ENCODE data around the gene PLD4. TPM values are rescaled to one million over a fixed set of nuclear protein-coding genes. Genes with fewer than 3 reads are reported as not detected.

The PLD4 gene
- total RNA-seq, 4 donors from 2014 or later: 1.7 to 4.1 TPM; not detected in 2

DNA sequence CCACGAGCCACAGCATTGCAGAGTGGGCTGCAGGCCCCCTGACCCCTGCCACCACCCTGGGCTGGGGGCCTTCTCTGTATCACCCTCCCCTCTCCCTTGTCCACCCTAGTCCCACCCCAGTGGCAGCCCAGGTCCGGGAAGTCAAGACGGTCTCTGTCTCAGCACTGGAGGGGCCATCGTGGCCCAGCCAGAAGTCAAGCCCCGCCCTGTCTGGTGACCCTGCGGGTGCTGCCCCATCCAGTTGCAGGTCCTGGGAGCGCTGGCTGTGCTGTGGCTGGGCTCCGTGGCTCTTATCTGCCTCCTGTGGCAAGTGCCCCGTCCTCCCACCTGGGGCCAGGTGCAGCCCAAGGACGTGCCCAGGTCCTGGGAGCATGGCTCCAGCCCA lies 2.7 kb downstream of the PLD4 start:
- Histone ChIP-seq H3K9me3 (peaks cover 0 to 5% (median 0%) of the 10 kb centered on the region in 4 donors), H3K4me1 (peaks cover 0 to 18% (median under 1%) of the 10 kb centered on the region in 4 donors), H3K27ac (peak overlapping the region in 1 of 4 donors; percentile 84), H3K36me3 (no peaks in the 10 kb centered on the region), H3K27me3 (no peaks in the 10 kb centered on the region), H3K4me3 (peak overlapping the region in 1 of 4 donors; percentile 3)
- TF ChIP-seq, protein P1, sequence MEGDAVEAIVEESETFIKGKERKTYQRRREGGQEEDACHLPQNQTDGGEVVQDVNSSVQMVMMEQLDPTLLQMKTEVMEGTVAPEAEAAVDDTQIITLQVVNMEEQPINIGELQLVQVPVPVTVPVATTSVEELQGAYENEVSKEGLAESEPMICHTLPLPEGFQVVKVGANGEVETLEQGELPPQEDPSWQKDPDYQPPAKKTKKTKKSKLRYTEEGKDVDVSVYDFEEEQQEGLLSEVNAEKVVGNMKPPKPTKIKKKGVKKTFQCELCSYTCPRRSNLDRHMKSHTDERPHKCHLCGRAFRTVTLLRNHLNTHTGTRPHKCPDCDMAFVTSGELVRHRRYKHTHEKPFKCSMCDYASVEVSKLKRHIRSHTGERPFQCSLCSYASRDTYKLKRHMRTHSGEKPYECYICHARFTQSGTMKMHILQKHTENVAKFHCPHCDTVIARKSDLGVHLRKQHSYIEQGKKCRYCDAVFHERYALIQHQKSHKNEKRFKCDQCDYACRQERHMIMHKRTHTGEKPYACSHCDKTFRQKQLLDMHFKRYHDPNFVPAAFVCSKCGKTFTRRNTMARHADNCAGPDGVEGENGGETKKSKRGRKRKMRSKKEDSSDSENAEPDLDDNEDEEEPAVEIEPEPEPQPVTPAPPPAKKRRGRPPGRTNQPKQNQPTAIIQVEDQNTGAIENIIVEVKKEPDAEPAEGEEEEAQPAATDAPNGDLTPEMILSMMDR (IDR thresholded peaks at IDR 0.05): no peak
- no peak for TF ChIP-seq POLR2A (IDR thresholded peaks at IDR 0.05)
- DNase-seq: no peak

DNA sequence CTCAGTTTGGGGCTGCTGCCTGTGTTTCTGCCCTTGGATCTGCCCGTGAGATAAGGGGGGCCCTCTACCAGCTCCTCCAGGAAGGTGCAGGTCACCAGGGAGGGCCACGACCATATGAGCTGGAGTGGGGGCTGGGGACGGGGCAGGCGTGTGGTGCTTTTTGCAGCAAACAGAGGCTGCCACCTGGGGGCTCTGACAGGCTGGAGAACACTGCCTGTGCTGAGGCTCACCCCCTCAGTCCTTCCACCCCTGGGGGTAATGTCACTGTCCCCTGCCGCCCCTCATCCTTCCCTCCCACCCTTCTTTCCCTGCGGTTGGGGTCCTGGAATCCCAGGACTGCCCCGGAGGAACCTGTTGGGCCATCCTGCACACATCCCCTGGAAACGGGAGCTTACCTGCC lies 3.2 kb downstream of the PLD4 start:
- Histone ChIP-seq H3K27me3 (no peaks in the 10 kb centered on the region), H3K36me3 (no peaks in the 10 kb centered on the region), H3K9me3 (peaks cover 0 to 5% (median 0%) of the 10 kb centered on the region in 4 donors), H3K4me3 (peak overlapping the region in 1 of 4 donors; percentile 3), H3K27ac (no peak overlapping the region), H3K4me1 (peaks cover 0 to 21% (median 3%) of the 10 kb centered on the region in 4 donors)
- TF ChIP-seq POLR2A (IDR thresholded peaks at IDR 0.05): no peak
- TF ChIP-seq, protein P1 (IDR thresholded peaks at IDR 0.05): no peak
- DNase-seq: no peak

DNA sequence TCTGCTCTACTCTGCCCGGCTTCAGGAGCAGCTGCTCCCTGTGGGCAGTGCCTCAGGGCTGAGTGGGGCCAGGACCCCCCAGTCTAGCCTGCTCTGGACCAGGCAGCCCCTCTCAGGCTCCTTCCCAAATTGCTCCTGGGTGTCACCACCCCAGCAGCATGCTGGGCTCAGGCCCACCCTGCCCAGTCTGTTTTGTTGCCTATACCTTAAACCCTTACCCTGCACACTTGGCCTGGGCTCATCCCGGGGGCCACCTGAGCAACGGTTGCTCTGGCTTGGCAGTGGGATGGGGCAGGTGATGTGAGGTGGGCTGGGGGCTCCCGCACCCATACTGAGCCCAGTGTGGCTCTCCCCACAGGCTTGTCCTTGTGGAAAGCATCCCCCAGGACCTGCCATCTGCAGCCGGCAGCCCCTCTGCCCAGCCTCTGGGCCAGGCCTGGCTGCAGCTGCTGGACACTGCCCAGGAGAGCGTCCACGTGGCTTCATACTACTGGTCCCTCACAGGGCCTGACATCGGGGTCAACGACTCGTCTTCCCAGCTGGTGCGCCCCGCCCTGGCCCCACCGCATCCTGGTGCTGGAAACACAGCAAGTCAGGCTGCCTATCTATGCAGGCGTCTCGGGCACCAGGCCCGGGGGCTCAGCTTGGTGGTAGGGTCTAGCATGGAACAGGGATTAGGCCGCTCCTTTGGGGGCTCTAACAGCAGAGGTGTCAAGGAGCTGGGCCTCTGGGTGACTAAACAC lies 3.9 kb downstream of the PLD4 start:
- no peaks in the 10 kb centered on the region for H3K27me3 ChIP-seq
- peaks cover 0 to 25% (median 5%) of the 10 kb centered on the region in 4 donors for H3K4me1 ChIP-seq
- DNase-seq: no peak
- TF ChIP-seq POLR2A (IDR thresholded peaks at IDR 0.05): no peak
- TF ChIP-seq, protein P1 (IDR thresholded peaks at IDR 0.05): no peak
- H3K36me3 ChIP-seq: no peaks in the 10 kb centered on the region
- peaks cover 0 to 5% (median 0%) of the 10 kb centered on the region in 4 donors for H3K9me3 ChIP-seq
- no peak overlapping the region for H3K27ac ChIP-seq
- H3K4me3 ChIP-seq: no peak overlapping the region

DNA sequence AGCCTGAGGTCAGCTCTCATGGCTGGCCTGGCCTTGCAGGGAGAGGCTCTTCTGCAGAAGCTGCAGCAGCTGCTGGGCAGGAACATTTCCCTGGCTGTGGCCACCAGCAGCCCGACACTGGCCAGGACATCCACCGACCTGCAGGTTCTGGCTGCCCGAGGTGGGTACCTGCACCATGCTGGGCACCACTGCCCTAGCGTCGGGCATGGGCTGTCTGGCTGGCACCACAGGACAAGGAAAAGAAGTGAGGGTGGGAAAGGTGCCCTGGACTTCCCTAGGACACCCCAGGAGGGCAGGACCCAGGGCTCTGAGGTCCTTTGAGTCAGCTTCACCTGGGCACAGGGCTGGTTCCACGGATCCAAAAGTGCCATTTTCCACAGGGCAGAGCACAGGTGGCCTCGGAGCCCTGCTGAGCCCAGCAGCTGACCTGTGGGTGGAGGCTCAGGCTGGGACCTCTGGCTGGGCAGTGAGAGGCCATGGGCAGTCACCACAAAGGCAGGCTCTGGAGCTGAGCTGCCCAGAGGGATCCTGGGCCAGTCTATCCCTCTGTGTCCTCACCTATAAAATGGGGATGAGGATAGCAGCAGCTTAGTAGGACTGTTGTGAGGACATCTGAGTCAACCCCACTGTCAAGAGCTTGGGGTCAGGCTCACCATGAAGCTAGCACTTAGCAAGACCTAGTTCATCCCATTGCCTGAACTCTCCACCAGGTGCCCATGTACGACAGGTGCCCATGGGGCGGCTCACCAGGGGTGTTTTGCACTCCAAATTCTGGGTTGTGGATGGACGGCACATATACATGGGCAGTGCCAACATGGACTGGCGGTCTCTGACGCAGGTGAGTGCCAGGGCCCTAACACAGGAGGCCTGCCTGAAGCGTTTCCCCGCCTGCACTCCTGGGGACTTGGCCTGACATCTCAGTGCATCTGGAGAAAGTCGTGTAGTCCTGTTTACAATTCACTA lies 4.9 kb downstream of the PLD4 start:
- Histone ChIP-seq H3K36me3 (no peaks in the 10 kb centered on the region), H3K4me1 (peaks cover 0 to 25% (median 5%) of the 10 kb centered on the region in 4 donors), H3K27me3 (no peaks in the 10 kb centered on the region), H3K9me3 (no peaks in the 10 kb centered on the region), H3K4me3 (no peak overlapping the region), H3K27ac (no peak overlapping the region)
- no peak for TF ChIP-seq POLR2A (IDR thresholded peaks at IDR 0.05)
- no peak for DNase-seq

DNA sequence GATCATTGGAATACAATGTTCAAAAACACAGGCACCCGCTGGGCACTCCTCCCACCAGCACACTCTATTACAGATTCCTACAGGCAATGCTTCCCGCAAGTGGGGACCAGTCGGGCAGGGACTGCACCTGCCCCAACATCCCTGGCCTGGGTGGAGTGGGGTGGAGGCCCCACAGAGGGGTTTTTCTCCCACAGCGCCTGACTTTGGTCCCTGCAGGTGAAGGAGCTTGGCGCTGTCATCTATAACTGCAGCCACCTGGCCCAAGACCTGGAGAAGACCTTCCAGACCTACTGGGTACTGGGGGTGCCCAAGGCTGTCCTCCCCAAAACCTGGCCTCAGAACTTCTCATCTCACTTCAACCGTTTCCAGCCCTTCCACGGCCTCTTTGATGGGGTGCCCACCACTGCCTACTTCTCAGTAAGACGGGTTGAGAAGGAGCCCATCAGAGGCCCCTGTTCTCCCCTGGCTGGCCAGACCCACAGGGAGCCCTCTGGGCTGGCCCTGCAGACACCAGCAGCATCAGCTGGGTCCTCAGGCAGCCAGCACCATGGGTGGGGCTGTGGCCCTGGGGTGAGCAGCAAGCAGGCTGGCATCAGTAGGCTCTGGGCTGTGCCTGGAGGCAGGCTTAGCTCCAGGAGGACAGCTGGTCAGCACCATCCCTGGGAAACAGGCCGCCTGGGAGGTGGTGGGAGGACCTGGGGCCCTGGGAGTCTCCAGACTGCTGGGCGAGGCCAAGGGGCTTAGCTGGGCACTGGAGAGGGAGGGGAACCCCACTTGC lies 6.0 kb downstream of the PLD4 start:
- DNase-seq: peak in 2 of 3 donors; percentile 36 to 44
- no peaks in the 10 kb centered on the region for H3K9me3 ChIP-seq
- no peak overlapping the region for H3K4me3 ChIP-seq
- no peaks in the 10 kb centered on the region for H3K27me3 ChIP-seq
- H3K4me1 ChIP-seq: peaks cover 0 to 20% (median 5%) of the 10 kb centered on the region in 4 donors
- H3K27ac ChIP-seq: no peak overlapping the region
- no peaks in the 10 kb centered on the region for H3K36me3 ChIP-seq
- no peak for TF ChIP-seq POLR2A (IDR thresholded peaks at IDR 0.05)

DNA sequence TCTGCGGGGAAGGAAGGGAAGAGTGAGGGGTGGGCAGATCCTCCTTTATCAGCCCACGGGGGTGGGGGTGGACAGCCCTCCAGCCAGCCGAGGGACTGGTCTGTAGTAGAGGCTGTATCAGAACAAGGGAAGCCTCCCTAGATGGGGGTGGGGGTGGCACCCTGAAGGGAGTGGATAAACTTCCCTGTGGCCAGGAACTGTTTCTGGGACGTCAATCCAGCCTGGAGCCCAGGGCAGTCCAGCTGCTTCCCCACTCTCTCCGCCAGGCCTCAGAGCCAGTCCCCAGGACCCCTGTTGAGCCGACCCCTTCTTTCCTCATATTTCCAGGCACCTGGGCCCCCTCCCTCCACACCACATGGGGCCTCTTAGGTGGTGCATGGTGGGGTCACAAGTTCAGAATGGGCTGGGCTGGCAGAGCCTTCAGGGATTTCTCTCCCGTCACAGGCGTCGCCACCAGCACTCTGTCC lies 6.7 kb downstream of the PLD4 start:
- H3K27ac ChIP-seq: no peak overlapping the region
- H3K36me3 ChIP-seq: no peaks in the 10 kb centered on the region
- H3K4me3 ChIP-seq: no peak overlapping the region
- TF ChIP-seq, protein P1 (IDR thresholded peaks at IDR 0.05): no peak
- TF ChIP-seq POLR2A (IDR thresholded peaks at IDR 0.05): no peak
- peaks cover 0 to 20% (median 5%) of the 10 kb centered on the region in 4 donors for H3K4me1 ChIP-seq
- no peaks in the 10 kb centered on the region for H3K9me3 ChIP-seq
- peak in 1 of 3 donors; percentile 39 for DNase-seq
- H3K27me3 ChIP-seq: no peaks in the 10 kb centered on the region

Measured in Peyer's patch (tissue), 4 donors.